ENCODE results near the gene DLG1.

- no peak for TF ChIP-seq POLR2A (IDR thresholded peaks at IDR 0.05; ENCODE audit: low read length)
- no peak for TF ChIP-seq GATA1 (IDR thresholded peaks at IDR 0.05; ENCODE audit: low read depth, low read length)
These were observed 194.6 kb downstream of the DLG1 start for GRCh38 chr3:197103766-197104165.
